Measurements from ENCODE around the gene LIPA.
"Not testable (repeated sequence)": the region's sequence is repeated elsewhere in the genome, so short reads cannot be mapped to it uniquely, and the experiment has no call there.

LIPA gene

DNA sequence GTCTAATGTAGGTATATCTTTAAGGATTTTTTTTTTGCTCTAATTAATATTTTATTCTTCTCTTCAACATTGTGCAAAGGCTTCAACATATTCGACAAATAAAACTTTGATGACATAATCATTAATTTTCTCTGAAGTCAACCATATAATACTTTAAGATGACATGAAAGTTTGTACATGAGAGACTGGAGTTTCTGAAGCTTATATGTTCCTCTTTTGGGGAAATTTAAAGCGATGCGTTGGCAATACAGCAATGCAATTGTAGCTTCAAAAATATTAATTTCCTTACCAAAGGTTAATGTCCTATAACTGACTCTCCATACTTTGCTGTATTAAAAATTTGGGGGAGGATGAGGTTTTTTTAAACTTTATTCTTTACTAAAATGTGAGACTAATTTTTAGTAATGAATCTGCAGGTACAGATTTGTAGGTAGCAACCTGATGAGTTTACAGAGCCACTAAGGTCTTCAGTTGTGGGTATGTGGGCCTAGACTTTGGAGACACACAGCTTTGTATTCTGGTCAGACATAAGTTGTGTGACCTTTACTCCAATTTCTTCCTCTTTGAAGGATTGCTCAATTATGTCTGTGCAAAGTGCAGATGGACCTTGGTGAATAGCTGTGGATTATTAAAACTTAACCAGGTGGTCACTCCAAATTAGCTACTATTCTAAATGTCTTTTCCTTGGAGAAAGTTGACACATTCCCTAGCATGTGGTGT is 18.0 kb upstream of the LIPA start:
- no peak for DNase-seq

DNA sequence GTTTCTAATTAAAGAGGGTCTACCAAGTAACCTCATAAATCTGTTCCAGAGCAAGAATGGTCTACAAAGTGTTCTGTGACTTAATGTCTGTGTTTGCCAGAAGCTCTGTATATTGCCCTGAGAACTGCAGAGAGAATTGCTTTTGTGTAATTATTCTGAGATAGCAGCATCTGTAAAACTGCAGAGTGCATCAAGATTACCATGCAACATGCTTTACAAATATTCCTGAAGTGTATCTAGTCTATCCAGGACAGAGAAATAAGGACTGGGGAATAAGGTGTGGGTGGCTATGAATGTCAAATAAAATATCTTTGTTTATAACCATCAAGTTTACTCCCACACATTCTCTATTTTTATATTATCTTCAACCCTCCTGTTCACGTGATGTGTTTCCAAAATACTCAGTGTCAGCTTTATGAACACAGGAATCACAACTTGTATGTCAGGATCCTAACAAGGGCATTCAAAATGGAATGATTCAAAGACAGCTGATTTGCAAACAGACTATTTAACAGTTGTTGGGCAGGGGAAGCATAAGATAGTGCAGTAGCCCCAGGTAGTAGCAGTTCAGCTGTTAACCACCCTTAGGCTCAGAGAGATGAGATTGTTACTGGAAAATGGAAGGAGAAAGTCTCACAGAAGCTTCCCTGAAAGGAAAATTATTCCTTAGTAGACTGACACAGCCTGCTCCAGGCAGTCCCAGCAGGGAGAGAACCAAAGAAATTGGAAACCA is 15.3 kb upstream of the LIPA start:
- no peak for DNase-seq

DNA sequence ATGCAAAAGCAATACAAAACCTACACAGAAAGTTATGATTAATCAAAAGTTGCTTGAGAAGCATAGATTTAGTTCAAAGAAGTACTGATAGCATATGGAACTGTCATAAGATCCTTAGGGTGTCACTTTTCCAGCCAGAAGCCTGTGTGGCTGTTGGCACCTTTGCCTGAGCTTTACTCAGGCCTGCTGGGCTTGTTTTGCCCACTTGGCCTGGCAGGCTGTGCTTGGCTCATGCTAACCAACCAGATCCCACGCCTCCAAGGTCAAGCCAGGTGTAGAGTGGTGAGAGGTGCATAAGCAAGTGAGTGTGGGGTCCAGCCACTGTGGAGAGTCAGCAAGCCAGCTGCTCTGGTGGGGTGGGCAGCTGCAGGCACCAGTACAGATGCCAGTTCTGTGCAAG is 12.0 kb upstream of the LIPA start:
- DNase-seq = no peak

DNA sequence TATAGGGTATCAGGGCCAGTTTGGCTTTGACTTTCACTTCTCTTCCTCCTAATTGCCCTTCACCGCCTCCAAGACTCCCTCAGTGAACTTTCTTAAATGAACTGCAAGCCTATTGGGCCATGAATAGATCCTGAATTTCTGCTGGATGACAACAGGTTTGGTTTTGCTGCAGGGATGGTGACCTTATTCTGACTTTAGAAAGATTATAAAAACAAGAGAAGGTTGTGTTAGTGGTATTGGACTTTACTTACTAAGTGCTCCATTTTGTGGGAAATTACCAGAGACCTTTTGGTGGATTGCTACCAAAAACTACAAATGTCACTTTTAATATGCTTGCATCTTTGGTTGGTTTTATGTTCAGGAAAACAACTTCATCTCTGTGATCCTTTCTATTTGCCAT is 11.5 kb upstream of the LIPA start:
- DNase-seq = no peak

DNA sequence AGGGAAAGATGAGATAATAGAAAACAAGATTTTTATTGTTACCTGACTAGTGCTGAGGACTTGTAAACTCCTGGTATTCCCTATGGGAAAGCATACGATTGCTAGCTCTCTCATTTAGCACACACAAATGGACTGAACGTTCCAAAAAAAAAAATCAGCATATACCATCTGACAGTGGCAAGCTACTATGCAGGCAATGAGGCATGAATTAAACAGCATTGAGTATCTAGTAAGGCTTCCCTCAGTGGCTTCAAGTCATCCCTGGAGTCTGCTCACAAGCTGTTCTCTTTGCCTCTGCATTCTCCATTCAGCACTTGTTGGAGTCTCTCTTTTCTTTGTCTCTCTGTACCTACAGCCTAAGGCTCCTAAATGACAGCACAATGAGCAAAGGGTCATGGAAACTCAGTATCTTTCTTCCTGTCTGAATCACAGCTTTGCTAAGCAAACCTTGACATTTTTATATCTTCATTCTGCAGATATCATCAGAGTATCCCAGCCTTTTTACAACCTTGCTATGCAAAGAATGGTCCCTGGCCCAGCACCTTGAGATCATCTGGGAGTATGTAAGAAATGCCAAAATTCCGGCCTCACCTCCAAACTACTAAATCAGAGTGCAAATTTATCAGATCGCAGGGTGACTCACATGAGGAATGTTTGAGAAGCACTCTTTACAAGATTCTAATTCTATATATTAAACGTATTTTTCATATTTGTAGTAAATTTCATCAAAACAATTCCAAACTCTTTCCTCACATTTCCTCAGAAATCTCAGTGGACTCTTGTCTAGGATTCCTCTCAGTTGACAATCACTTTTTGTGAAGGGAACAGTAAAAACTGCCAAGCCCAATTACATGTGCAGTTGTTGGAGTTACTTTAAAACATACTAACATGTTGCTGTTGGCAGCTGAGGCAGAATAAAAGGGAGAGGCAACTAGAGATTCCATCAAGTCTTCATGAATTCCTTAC is 10.8 kb upstream of the LIPA start:
- DNase-seq = no peak

DNA sequence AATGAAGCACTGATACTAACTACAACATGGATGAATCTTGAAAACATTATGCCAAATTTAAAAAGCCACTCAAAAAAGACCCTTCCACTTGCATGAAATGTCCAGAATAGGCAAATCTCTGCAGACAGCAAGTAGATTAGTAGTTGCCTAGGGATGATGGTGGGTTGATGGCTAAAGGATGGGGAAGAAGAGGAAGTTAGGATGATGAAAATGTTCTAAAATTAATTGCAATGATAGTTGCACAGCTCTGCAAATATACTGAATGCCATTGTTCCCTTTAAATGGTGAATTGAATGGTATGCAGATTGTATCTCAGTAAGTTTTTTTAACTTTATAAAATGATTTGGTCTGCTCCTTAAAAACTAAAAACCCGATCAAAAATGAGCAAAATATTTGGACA is 7.3 kb upstream of the LIPA start:
- DNase-seq = no peak

DNA sequence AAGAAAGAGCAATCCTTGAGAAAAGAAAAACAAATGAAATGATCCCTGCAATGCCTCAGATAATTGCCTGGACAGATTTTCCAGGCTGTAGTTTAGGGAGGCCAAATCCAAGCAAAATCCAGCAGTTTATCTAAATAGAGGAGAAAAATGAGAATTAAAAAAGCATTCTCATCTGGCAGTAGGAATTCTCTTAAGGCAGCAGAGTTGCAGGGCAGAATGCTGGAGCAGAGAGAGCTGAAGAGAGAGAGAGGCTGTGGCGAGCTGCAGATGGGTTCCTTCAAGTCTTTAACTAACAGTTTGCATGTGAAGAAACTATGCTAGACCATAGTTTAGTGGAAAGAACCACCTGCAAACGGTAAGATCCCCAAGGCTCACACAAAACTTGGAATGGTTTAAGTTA is 6.0 kb upstream of the LIPA start:
- DNase-seq = no peak

DNA sequence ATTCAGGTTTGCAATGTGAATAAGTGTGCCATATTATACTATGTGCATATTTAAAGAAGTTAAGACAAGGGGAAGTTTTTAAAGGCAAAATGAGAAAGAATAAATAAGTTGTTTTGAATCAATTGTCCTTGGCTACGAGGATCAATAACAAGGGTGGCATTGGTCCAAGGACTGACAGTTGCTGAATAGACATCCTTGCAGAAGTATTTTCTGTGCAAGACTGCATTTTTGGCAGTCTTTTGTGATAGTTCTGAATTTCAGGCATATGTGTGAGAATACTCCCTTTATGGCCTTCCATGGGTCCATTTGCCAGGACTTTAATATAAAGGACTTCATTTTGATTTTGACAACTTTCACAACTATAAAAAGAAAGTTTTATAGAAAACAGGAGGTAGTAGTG is 5.4 kb upstream of the LIPA start:
- no peak for DNase-seq

DNA sequence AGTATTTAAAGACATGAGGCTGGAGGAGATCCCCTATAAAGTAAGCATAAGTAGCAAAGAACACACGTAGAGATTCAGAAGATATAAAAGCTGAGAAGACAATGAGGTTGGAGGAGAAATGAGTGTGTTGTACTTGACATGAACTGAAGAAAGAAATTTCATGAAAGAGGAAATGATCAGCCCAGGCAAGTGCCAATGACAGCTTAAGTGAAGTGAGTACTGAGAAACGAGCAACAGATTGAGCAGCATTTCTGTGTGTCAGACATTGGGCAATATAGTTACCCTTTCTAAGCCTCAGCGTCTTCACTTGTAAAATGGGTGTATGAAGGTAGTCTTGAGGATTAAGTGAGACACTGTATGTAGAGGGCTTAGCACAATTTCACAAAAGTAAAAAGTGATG is 4.8 kb upstream of the LIPA start:
- no peak for DNase-seq

DNA sequence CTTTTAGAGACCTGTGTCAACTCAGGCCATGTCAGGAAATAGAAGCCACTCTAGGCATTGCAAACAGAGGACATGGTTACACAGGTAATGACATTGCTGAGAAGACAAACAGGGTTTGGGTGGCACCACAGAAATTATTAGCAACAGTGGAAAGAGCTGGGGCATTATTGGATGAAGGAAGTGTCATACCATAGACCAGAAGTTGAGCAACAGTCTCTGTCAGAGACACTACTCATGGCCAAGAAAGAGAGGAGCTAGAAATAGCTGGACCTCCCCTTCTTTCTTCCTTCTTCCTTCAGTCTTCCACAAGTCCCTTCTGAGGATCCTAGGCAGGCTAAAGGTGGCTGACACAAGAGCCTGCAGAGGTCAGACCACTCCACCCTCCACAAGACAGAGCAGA is 4.2 kb upstream of the LIPA start:
- no peak for DNase-seq

DNA sequence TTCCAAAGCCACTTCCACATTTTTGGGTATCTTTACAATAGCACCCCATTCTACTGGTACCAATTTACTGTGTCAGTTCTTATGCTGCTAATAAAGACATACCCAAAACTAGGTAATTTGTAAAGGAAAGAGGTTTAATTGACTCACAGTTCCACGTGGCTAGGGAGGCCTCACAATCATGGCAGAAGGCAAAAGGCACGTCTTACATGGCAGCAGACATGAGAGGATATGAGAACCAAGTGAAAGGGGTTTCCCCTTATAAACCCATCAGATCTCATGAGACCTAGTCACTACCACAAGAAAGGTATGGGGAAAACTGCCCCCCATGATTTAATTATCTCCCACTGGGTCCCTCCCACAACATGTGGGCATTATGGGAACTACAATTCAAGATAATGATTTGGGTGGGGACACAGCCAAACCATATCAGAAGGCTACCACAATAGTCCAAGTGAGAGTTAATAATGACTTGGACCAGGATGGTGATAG is 3.6 kb upstream of the LIPA start:
- not testable (repeated sequence) for DNase-seq

DNA sequence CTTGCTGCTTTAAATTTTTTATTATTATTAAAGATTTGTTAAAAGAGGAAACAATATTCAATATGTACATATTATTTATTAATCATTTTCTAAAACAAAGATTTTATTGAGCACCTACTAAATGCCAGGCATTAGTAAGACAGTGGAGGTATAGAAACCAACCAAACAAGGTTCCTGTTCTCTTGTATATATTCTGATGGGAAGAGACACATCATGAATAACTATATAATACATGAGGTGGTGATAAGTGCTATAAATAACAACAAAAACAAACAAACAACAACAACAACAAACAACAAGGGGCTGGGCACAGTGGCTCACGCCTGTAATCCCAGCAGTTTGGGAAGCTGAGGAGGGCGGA is 630 bp upstream of the LIPA start:
- no peak for DNase-seq

DNA sequence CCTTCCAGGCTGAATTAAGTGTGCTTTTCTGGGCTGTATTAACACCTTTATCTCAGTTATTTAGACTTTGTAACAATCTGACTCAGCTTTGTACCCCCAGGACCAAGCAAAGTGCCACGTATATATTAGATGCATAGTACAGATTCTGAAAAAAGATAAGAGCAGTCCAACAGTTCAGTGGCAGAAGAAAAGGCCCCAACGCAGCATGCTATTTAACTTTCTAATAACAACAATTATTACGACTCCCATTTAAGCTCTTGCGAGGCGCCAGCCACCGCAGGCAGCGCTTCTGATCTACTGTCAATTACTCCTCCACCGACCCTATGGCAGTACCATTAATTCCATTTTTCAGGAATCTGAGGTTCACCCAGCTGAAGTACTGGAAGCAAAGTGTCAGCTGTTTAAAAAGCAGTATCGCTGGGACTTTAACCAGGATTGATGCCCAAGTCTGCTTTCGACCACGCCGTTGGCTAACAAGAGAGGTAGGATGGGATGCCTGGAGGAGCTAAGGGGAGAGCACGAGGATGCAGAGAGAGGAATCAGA is 638 bp downstream of the LIPA start:
- DNase-seq = no peak

DNA sequence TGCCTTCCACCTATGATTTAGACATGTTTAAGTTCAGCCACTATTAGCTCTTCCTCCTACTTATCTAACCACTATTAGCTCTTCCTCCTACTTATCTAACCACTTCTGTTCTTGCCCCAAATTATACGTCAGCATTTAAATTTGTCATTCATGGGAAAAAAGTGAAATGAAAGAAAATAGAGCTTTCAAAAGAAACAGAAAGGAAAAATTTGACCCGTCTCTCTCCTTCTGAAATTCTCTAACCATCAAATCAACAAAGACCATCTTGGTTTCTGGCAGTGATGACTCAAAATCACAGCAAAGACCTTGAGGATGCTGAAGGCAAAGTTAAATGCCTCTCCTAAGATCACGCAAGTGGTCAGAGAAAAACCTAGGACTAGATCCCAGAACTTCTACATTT is 2.6 kb downstream of the LIPA start:
- DNase-seq = no peak

DNA sequence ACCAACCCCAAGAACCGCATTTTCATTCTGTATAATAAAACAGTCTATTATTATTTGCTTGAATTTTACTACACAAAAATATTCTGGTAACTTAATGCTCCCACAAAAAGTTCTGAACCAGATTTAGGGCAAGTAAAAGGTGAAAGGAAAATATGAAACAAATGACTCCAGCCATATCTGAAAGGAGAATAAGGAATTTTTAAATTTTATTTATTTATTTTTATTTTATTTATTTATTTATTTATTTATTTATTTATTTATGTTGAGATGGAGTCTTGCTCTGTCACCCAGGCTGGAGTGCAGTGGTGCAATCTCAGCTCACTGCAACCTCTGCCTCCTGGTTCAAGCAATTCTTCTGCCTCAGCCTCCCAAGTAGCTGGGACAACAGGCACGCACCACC is 4.0 kb downstream of the LIPA start:
- not testable (repeated sequence) for DNase-seq

DNA sequence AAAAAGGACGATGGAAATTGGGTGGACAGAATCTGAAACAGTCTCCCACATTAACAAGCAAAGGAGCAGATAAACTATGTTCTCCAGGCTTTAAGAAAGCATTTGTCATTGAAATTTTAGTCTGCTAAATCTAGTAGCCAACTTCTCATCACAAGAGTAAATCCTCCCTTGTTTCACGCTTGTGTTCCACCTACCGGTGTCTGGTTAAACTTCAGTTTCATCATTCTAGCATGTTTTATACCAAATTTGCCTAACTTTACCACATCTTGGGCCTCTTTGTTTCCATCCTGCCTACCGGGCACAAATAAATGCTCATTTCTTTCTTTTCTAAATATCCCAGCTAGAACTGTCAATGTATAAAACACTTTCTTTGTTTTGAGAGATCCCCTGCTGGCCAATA is 5.8 kb downstream of the LIPA start:
- DNase-seq = no peak

DNA sequence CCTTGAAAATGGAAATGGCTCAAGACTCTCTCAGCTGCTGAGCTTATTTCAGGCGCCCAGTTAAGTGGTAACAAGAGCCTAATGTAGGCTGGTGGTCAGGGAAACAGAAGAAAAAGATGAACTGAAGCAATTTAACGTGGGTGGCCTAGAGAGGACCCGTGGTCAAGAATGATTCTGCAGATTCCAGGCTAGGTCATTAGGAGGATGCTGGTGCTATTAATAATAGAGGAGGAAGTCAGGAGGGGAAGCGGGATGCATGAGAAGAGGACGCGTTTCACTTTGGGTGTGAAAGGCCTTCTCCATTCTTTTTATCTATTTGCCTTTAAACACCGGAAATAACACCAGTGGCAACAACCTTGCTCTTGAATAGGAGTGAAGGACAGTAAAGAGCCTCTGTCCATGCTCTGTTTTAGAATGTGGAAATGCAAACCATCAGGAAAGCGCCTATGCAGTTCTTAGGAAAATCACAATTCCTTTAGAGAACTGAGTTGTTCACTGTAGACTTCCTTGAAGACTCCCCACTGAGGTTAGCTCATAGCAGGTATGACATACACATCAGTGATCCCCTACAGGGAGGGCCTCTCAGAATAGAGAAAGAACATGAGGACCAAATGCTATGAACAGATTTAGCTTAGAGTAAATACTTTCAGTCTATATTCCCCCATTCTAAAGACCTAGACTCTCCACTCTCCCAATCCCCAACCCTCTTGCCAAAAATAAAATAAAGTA is 8.6 kb downstream of the LIPA start:
- no peak for DNase-seq

DNA sequence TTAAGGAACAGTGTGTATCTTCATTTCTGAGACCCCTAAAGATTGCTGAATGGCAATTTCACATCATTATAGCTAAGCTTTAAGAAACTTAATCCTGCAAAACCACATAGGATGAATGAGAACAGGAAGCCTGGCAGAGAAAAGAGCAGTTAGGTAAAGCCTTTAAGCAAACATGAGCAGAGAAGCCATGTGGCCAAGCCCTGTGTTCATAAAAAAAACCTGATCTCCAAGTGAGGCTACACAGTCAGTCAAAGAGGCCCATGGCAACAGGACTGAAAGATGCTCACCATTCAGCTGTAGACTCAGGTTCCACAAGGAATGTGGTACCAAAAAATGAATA is 9.3 kb downstream of the LIPA start:
- DNase-seq = no peak

DNA sequence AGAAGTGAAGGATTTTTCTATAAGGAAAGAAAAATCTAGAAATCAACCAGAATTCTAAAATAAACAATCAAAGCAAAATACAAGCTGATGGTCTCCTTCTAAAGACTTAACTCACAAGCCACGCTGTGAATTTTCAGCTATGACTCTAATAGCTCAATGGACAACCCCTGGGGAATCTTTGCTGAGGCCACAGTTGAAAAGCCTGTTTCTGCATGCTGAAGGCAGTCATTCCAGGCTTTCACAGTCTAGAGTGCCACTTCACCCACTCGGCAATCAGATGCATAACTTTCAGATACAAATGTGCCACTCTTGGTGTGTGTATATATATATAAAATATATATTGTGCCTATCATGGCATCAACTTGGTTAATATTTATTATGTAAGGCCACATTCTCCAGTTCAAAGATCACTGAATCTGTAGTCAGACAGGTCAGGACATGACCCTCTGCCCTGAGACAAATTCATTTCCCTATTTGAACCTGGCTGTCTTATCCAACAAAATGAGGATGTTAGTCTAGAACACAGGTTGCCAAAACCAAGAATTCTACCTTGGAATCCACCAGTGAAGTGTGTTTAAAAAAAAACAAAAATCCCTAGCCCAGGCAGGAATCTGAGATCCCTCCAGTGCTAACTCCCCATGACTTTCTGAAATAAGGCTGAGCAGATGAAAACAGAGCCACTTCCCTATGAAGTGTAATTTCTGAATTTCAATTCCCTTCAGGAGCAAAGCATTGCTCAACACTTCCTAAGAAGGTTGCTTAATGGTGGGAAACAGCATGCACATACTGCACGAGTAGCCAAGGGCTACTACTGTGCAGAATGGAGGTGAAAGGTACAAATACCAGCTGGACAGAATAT is 9.9 kb downstream of the LIPA start:
- no peak for DNase-seq

DNA sequence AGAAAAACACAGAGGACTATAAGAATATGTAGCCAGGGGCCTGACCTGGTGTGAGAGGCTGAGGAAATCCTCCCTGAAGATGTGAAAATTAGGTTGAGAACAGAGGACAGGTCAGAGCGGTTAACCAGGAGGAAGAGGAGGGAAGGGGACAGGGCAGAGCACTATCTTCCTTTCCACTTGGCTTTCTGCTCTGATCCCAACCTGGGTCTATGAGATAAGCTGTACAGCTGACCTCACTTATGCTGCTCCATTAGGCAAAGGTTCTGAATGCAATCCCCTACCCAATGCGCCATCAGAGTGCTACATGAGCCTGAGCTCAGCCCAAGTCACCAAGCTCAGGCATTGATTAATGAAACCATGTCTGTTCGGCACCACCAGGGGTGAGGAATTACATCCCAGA is 10.5 kb downstream of the LIPA start:
- DNase-seq = no peak

DNA sequence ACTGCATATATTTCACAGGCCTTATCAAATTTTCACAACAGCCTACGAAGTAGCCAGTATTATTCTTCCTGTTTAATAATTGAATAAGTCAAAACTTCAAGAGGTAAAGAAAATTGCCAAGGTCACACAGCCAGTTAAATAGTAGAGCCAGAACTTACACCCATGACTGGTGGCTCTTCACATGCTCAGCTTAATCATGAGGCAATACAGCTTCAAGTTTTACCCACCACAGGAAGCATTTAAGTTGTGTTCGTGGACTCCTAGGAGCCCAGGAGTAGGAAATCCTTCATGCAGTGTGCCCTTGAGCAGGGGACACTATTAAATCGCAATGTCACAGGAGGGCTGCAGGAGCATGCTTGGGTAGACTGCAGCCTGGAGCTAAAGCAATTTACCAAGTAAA is 11.1 kb downstream of the LIPA start:
- DNase-seq = no peak

Measured in activated effector memory CD4-positive, alpha-beta T cell treated with Interleukin-2 at 50 U/mL for 16 hours (primary cell).